Measurements from ENCODE around the gene DRD3.

- TF ChIP-seq, protein P1, sequence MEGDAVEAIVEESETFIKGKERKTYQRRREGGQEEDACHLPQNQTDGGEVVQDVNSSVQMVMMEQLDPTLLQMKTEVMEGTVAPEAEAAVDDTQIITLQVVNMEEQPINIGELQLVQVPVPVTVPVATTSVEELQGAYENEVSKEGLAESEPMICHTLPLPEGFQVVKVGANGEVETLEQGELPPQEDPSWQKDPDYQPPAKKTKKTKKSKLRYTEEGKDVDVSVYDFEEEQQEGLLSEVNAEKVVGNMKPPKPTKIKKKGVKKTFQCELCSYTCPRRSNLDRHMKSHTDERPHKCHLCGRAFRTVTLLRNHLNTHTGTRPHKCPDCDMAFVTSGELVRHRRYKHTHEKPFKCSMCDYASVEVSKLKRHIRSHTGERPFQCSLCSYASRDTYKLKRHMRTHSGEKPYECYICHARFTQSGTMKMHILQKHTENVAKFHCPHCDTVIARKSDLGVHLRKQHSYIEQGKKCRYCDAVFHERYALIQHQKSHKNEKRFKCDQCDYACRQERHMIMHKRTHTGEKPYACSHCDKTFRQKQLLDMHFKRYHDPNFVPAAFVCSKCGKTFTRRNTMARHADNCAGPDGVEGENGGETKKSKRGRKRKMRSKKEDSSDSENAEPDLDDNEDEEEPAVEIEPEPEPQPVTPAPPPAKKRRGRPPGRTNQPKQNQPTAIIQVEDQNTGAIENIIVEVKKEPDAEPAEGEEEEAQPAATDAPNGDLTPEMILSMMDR (IDR thresholded peaks at IDR 0.05; ENCODE audit: extremely low read depth in 1 of 2, insufficient read depth in 1 of 2, low read depth in 1 of 2, low read length in 2 of 2), result no peak
- no peak for TF ChIP-seq POLR2A (IDR thresholded peaks at IDR 0.05; ENCODE audit: low read depth, low read length)
- no peak for TF ChIP-seq MAX (IDR thresholded peaks at IDR 0.05; ENCODE audit: insufficient read depth, insufficient read length)
- no peak for TF ChIP-seq POLR2AphosphoS5 (IDR thresholded peaks at IDR 0.05; ENCODE audit: insufficient read depth, low read depth, low read length)
Observed at GRCh38 chr3:114114719-114115118, 64.1 kb downstream of the DRD3 start.
